Measurements from ENCODE around the gene PLOD3.

The PLOD3 gene

GRCh38 chr7:101238226-101239182 is 21.1 kb upstream of the PLOD3 start:
- DNase-seq, result no peak

GRCh38 chr7:101237206-101238067 is 20.1 kb upstream of the PLOD3 start, which contains the start of gene CLDN15:
Gene CLDN15 (minus strand): TSS chr7:101237802. CDS start chr7:101237581, 221 bp downstream.
- no peak for DNase-seq

GRCh38 chr7:101236292-101236835 is 19.0 kb upstream of the PLOD3 start:
- DNase-seq, result no peak

- no peak for DNase-seq
Observed at GRCh38 chr7:101235522-101235921, 18.1 kb upstream of the PLOD3 start.

- no peak for DNase-seq
Observed at GRCh38 chr7:101235050-101235449, 17.7 kb upstream of the PLOD3 start.

- no peak for DNase-seq
Observed at GRCh38 chr7:101234636-101235035, 17.3 kb upstream of the PLOD3 start.

GRCh38 chr7:101233907-101234547 is 16.6 kb upstream of the PLOD3 start:
- no peak for DNase-seq

- DNase-seq, result no peak
Observed at GRCh38 chr7:101232141-101232850, 14.9 kb upstream of the PLOD3 start.

GRCh38 chr7:101231644-101232043 is 14.3 kb upstream of the PLOD3 start:
- DNase-seq, result no peak

GRCh38 chr7:101226721-101227120 is 9.3 kb upstream of the PLOD3 start:
- DNase-seq, result no peak

- no peak for DNase-seq
Observed at GRCh38 chr7:101225650-101226049, 8.3 kb upstream of the PLOD3 start.

GRCh38 chr7:101223528-101223927 is 6.1 kb upstream of the PLOD3 start:
- no peak for DNase-seq

- no peak for DNase-seq
Observed at GRCh38 chr7:101222275-101222830, 5.0 kb upstream of the PLOD3 start.

- no peak for DNase-seq
Observed at GRCh38 chr7:101220295-101220694, 2.9 kb upstream of the PLOD3 start.

GRCh38 chr7:101218236-101219125 is 1.1 kb upstream of the PLOD3 start:
- DNase-seq, result no peak

- no peak for DNase-seq
Observed at GRCh38 chr7:101216860-101217387, 457 bp downstream of the PLOD3 start.

GRCh38 chr7:101216001-101216859 is 1.2 kb downstream of the PLOD3 start:
- no peak for DNase-seq

GRCh38 chr7:101212014-101212413 is 5.4 kb downstream of the PLOD3 start:
- no peak for DNase-seq

- DNase-seq, result no peak
Observed at GRCh38 chr7:101211501-101211900, 5.9 kb downstream of the PLOD3 start.

Measured in activated CD8-positive, alpha-beta memory T cell treated with anti-CD3 and anti-CD28 coated beads, Interleukin-2, amount 50 U/mL, for 4 hours (primary cell).